Activated CD4-positive, alpha-beta T cell treated with anti-CD3 and anti-CD28 coated beads for 1 hour (primary cell): ENCODE data around the gene SLFN12L.

Experiments used
- DNase-seq: peaks from one replicate; pipeline ENCODE4 v3.0.0-alpha.2; 2020

Gene SLFN12L

DNA sequence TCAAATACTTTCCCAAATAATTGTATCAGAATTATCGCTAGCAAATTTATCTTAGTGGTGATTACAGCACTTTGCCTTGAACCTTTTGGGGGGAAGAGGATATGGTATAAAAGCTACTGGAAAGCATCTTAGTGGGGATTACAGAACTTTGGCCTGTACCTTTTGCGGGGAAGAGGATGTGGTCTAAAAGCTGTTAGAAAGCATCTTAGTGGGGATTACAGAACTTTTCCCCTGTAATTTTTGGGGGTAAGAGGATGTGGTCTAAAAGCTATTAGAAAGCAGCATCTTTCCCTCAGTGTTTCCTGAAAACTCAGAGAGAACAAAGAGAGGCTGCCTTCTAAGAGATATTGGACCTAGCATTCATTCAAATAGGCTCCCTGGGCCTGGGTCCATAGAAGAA lies 109.2 kb downstream of the SLFN12L start:
- DNase-seq: no peak

GRCh38 chr17:35423761-35424160 lies 113.7 kb downstream of the SLFN12L start:
- no peak for DNase-seq
